Caco-2 (cell line): ENCODE data around the gene TPRG1L. TPM values are rescaled to one million over a fixed set of nuclear protein-coding genes. Genes with fewer than 3 reads are reported as not detected.
"Not testable (repeated sequence)": the region's sequence is repeated elsewhere in the genome, so short reads cannot be mapped to it uniquely, and the experiment has no call there.

ENCODE experiments used
- BruUV-seq: library from RNA; stranded (reverse); fragments of 400-500 nt; replicated peaks from 2 replicates; lab custom pipeline; 2021; lab: Mats Ljungman, UMichigan
- CTCF ChIA-PET: fragments of 300-600 bp; sonication (Branson Sonifier 250); formaldehyde crosslinking; loops from one replicate; lab custom pipeline; 2022; ENCODE audit warnings: antibody characterized with exemption; lab: Charles Lee
- POLR2A ChIA-PET: fragments of 300-600 bp; sonication (Branson Sonifier 250); formaldehyde crosslinking; loops from one replicate; lab custom pipeline; 2022; ENCODE audit warnings: antibody characterized with exemption; lab: Charles Lee
- DNase-seq, 2 experiments: peaks; one replicate each; pipeline versions ENCODE4 v3.0.0 to v3.0.0-alpha.2; 2020 to 2022
- H3K27me3 ChIP-seq: replicated peaks from 2 replicates; pipeline ENCODE4 v1.6.0; 2011; ENCODE audit warnings: low read length; ENCODE audit not compliant: control insufficient read depth, insufficient read depth
- H3K36me3 ChIP-seq: 2 replicates; pipeline ENCODE4 v1.5.1; 2011; ENCODE audit warnings: low read length; ENCODE audit not compliant: control insufficient read depth, insufficient read depth
- H3K4me1 ChIP-seq: fragments of 250-450 bp; sonication (Bioruptor Pico); 2 replicates; pipeline ENCODE4 v1.5.1; 2020; ENCODE audit warnings: mild to moderate bottlenecking
- H3K4me3 ChIP-seq: 2 replicates; pipeline ENCODE4 v1.5.1; 2011; ENCODE audit warnings: low read depth, mild to moderate bottlenecking, control low read depth, low read length
- H3K9me3 ChIP-seq: fragments of 250-450 bp; sonication (Bioruptor Pico); 2 replicates; pipeline ENCODE4 v1.5.1; 2020; ENCODE audit warnings: mild to moderate bottlenecking, moderate library complexity
- H3K27ac Mint-ChIP-seq: one replicate; pipeline ENCODE4 v1.8.0; 2022; ENCODE audit warnings: mixed read lengths; ENCODE audit not compliant: unreplicated experiment
- H3K27me3 Mint-ChIP-seq: one replicate; pipeline ENCODE4 v1.8.0; 2022; ENCODE audit warnings: mixed read lengths; ENCODE audit not compliant: insufficient read depth, unreplicated experiment
- H3K36me3 Mint-ChIP-seq: one replicate; pipeline ENCODE4 v1.8.0; 2022; ENCODE audit warnings: mild to moderate bottlenecking, mixed read lengths; ENCODE audit not compliant: insufficient read depth, unreplicated experiment
- H3K4me1 Mint-ChIP-seq: one replicate; pipeline ENCODE4 v1.8.0; 2022; ENCODE audit warnings: low read depth, mixed read lengths; ENCODE audit not compliant: unreplicated experiment
- H3K4me3 Mint-ChIP-seq: one replicate; pipeline ENCODE4 v1.8.0; 2022; ENCODE audit warnings: mild to moderate bottlenecking, moderate library complexity, mixed read lengths; ENCODE audit not compliant: unreplicated experiment
- H3K9me3 Mint-ChIP-seq: one replicate; pipeline ENCODE4 v1.8.0; 2022; ENCODE audit warnings: mixed read lengths; ENCODE audit not compliant: unreplicated experiment
- CTCF ChIP-seq, 2 experiments: fragments of 200-600 bp in 1 of 2; IDR thresholded peaks; 1 replicate in 1 of 2; 2 replicates in 1 of 2; pipeline versions ENCODE4 v1.5.1 to v1.8.0; 2011 to 2022; ENCODE audit warnings: antibody characterized with exemption in 1 of 2, control low read depth in 1 of 2, inconsistent platforms in 1 of 2, low read depth in 1 of 2, low read length in 1 of 2, mild to moderate bottlenecking in 1 of 2, moderate library complexity in 1 of 2; ENCODE audit not compliant: insufficient read depth in 1 of 2, severe bottlenecking in 1 of 2, unreplicated experiment in 1 of 2
- intact Hi-C: fragments of 100-400 bp; cut with micrococcal nuclease; formaldehyde crosslinking; loops from one replicate; pipeline ENCODE4 v1.10.0; 2022; ENCODE audit not compliant: unreplicated experiment
- total RNA-seq: library from RNA; stranded (reverse); gene quantifications from 2 replicates; pipeline ENCODE4 v1.2.3, GENCODE V29; 2022

Gene TPRG1L
- total RNA-seq, 1 experiment from 2014 or later = 43.9 TPM

- H3K36me3 ChIP-seq, BruUV-seq, H3K4me3 ChIP-seq, H3K4me3 Mint-ChIP-seq, H3K27me3 Mint-ChIP-seq, H3K9me3 Mint-ChIP-seq, POLR2A ChIA-PET, H3K27me3 ChIP-seq, H3K27ac Mint-ChIP-seq, H3K9me3 ChIP-seq: not testable (repeated sequence)
- intact Hi-C loops = loop anchor here (5.0 kb wide), 1 partner anchor 101 kb away; no protein-coding TSS in a partner anchor
- TF ChIP-seq CTCF (IDR thresholded peaks at IDR 0.05; ENCODE audit: insufficient read depth in 1 of 2, low read depth in 1 of 2, low read length in 1 of 2, severe bottlenecking in 1 of 2, unreplicated experiment in 1 of 2) = peak; percentile 34 to 46
- H3K4me1 Mint-ChIP-seq = peaks cover 14% of the 10 kb centered on the region
- H3K36me3 Mint-ChIP-seq = peaks cover 15% of the 10 kb centered on the region
- peaks cover 18% of the 10 kb centered on the region for H3K4me1 ChIP-seq
- peak in 1 of 2 experiments; percentile 29 for DNase-seq
- CTCF ChIA-PET = interaction anchor here (1.3 to 2.6 kb wide), 4 partner anchors 30 to 168 kb away, joined by 4 to 24 read pairs (median 8); no protein-coding TSS in a partner anchor
Observed at GRCh38 chr1:3621151-3621671, 3.6 kb upstream of the TPRG1L start.

- POLR2A ChIA-PET, H3K27me3 Mint-ChIP-seq, DNase-seq, H3K36me3 ChIP-seq, H3K27ac Mint-ChIP-seq, BruUV-seq, H3K9me3 Mint-ChIP-seq, H3K27me3 ChIP-seq, H3K4me3 ChIP-seq, H3K9me3 ChIP-seq: not testable (repeated sequence)
- intact Hi-C loops = loop anchor here (5.0 kb wide), 1 partner anchor 100 kb away; no protein-coding TSS in a partner anchor
- H3K36me3 Mint-ChIP-seq = peaks cover 18% of the 10 kb centered on the region
- H3K4me1 Mint-ChIP-seq = peaks cover 14% of the 10 kb centered on the region
- H3K4me1 ChIP-seq = peaks cover 18% of the 10 kb centered on the region
- CTCF ChIA-PET = interaction anchor here (1.6 to 2.6 kb wide), 2 partner anchors 57 to 169 kb away, joined by 6 to 24 read pairs; no protein-coding TSS in a partner anchor
- peak overlapping the region; percentile 48 for H3K4me3 Mint-ChIP-seq
Observed at GRCh38 chr1:3622102-3622501, 2.7 kb upstream of the TPRG1L start.

DNA sequence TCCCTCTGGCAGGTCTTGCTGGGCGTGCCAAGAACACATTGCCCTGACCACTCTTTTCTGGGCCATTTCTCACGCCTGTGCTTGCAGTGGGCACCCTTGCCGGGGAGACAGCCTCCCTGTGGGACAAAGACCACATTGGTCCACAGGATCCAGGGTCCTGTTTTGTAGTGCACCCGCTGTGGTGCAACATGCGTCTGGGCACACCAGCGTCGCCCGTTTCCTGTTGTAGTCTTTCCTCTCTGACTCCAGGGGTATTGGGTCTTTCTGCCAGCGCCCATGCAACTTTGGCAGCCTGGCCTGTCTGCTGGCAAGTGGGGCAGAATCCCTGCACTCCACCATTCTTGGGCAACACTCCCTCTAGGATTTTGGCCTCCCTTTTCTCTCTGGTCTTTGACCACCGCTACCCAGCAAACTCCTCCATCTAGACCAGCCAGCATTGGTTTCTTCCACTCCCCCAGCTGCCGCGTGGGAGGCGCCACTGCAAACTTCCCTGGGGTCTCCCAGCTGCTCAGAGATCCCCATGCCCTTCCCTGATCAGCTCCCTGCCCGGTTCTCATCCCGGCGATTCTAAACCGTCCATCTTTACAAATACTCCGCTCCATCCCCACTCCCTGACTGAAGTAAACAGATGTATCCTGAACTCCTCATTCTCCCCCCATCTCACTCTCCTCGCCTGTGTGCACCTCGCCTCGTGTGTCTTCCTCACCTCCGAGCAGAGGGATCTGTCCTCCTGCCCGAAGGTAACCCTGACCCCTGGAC lies 1.2 kb upstream of the TPRG1L start:
- Mint-ChIP-seq H3K27me3 (no peaks in the 10 kb centered on the region), H3K9me3 (no peaks in the 10 kb centered on the region), H3K36me3 (peaks cover 28% of the 10 kb centered on the region), H3K4me3 (peak overlapping the region; percentile 85), H3K27ac (no peak overlapping the region), H3K4me1 (peaks cover 14% of the 10 kb centered on the region)
- DNase-seq = no peak
- no peak for TF ChIP-seq CTCF (IDR thresholded peaks at IDR 0.05; ENCODE audit: insufficient read depth in 1 of 2, low read depth in 1 of 2, low read length in 1 of 2, severe bottlenecking in 1 of 2, unreplicated experiment in 1 of 2)
- BruUV-seq = no TSS peak
- Histone ChIP-seq H3K9me3 (no peaks in the 10 kb centered on the region), H3K27me3 (no peaks in the 10 kb centered on the region), H3K4me3 (peak overlapping the region; percentile 98), H3K36me3 (peaks cover 3% of the 10 kb centered on the region; the same call in 1 of the 2 replicates), H3K4me1 (peaks cover 16% of the 10 kb centered on the region)
- intact Hi-C loops = loop anchor here (5.0 kb wide), 1 partner anchor 99 kb away; no protein-coding TSS in a partner anchor
- POLR2A ChIA-PET = no interaction called here
- CTCF ChIA-PET = interaction anchor here (0.9 to 2.1 kb wide), 5 partner anchors 35 to 170 kb away, joined by 3 to 5 read pairs (median 5); no protein-coding TSS in a partner anchor
